SK-N-MC (cell line): ENCODE data around the gene C1QTNF6.

Experiments
- EZH2 ChIP-seq: fragments of 200-600 bp; sonication (generic); IDR thresholded peaks from one replicate; pipeline ENCODE4 v1.6.1; 2017; ENCODE audit warnings: antibody characterized with exemption
- FOXP2 ChIP-seq: optimal IDR thresholded peaks from 2 replicates; pipeline ENCODE3; 2011; ENCODE audit warnings: mild to moderate bottlenecking, moderate library complexity; ENCODE audit not compliant: insufficient read depth; ENCODE audit errors: extremely low read length, control extremely low read depth
- POLR2AphosphoS5 ChIP-seq: IDR thresholded peaks from 2 replicates; pipeline ENCODE4 v1.6.1; 2012; ENCODE audit warnings: mild to moderate bottlenecking, low read depth, low read length, borderline replicate concordance

GRCh38 chr22:37209140-37209845 is 21.2 kb upstream of the C1QTNF6 start:
- TF ChIP-seq EZH2 (no peak), POLR2AphosphoS5 (no peak), FOXP2 (no peak)
